Retina (tissue), 1 donor: ENCODE results near the gene DCTN2.
"Not testable (repeated sequence)": the region's sequence is repeated elsewhere in the genome, so short reads cannot be mapped to it uniquely, and the experiment has no call there.

Source experiments
- DNase-seq: peaks from one replicate; pipeline ENCODE4 v3.0.0-alpha.2; 2016

DCTN2 gene

DNA sequence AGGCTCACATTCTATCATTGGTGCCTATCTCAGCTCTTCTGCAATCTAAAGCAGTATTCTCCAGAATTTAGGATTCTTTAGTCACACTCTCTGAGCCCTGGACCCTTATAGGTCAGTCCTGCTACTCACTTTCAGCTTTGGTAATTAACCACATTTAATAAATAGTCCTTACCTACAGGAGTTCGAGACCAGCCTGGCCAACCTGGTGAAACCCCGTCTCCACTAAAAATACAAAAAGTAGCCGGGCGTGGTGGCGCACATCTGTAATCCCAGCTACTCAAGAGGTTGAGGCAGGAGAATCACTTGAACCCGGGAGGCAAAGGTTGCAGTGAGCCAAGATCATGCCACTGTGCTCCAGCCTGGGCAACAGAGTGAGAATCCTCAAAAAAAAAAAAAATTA is 33.3 kb downstream of the DCTN2 start:
- DNase-seq, result not testable (repeated sequence)

DNA sequence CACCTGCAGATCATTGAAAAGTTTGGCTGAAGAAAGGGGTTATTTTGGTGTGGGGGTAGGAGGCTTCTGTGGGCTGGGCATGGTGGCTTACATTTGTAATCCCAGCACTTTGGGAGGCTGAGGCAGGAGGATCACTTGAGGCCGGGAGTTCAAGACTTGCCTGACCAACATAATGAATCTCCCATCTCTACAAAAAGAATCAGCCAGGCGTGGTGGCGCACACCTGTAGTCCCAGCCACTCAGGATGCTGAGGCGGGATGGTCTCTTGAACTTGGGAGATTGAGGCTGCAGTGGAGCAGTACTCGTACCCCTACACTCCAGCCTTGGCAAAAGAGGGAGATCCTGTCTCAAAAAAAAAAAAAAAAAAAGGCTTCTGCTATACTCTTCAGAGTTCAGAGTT is 33.7 kb downstream of the DCTN2 start:
- DNase-seq, result no peak

DNA sequence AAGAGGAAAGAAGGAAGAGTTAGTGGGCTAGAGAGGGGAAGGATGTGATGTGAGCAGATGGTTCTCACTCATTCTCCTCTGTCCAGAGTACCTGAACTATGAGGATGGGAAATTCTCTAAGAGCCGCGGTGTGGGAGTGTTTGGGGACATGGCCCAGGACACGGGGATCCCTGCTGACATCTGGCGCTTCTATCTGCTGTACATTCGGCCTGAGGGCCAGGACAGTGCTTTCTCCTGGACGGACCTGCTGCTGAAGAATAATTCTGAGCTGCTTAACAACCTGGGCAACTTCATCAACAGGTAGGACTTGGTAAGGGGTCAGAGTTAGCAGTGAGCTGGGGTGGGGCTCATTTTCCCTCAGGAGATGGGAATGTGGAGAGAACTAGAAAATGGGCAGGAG is 34.3 kb downstream of the DCTN2 start:
- no peak for DNase-seq

DNA sequence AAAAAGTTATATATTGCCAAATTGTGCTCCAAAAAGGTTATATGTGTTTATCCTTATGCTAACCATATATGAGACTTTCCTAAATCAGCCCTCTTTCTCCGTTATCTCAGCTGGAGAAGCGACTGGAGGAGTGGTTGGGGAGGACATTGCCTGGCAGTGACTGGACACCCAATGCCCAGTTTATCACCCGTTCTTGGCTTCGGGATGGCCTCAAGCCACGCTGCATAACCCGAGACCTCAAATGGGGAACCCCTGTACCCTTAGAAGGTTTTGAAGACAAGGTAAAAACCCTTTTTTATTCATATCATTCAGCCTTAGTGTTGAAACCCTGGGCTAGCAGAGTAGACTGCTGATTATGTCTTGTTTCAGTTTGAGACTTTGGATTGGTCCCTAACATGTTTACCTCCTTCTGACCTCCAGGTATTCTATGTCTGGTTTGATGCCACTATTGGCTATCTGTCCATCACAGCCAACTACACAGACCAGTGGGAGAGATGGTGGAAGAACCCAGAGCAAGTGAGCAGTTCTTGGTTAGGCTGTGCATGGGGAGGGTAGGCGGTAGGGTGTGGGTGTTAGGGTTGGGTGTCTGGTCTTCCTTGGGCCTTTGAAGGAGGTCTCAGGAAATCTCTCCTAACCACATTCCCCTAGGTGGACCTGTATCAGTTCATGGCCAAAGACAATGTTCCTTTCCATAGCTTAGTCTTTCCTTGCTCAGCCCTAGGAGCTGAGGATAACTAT is 35.2 kb downstream of the DCTN2 start:
- no peak for DNase-seq

DNA sequence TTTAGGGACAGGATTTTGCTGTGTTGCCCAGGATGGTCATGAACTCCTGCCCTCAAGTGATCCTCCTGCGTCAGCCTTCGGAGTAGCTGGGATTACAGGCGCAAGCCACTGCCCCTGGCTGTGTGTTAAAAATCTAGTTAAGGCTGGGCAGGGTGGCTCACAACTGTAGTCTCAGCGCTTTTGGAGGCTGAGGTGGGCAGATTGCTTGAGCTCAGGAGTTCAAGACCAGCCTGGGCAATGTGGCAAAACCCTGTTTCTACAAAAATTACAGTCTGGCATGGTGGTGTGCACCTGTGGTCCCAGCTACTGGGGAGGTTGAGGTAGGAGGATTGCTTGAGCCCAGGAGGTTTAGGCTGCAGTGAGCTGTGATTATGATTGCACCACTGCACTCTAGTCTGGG is 35.8 kb downstream of the DCTN2 start:
- no peak for DNase-seq

DNA sequence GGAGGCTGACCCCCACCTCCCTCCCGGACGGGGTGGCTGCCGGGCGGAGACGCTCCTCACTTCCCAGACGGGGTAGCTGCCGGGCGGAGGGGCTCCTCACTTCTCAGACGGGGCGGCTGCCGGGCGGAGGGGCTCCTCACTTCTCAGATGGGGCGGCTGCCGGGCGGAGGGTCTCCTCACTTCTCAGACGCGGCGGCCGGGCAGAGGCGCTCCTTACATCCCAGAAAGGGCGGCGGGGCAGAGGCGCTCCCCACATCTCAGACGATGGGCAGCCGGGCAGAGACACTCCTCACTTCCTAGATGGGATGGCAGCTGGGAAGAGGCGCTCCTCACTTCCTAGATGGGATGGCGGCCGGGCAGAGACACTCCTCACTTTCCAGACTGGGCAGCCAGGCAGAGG is 39.2 kb downstream of the DCTN2 start:
- not testable (repeated sequence) for DNase-seq

DNA sequence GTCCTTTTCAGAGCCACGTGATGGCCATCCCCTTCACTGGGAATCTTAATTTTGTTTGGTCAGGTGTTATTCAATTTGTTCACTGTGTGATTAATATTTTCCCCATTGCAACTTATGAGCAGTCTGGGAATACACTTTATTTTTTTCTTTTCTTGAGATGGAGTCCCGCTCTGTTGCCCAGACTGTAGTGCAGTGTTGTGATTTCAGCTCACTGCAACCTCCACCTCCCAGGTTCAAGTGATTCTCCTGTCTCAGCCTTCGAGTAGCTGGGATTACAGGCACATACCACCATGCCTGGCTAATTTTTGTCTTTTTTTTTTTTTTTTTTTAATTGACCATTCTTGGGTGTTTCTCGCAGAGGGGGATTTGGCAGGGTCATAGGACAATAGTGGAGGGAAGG is 40.5 kb downstream of the DCTN2 start:
- not testable (repeated sequence) for DNase-seq

DNA sequence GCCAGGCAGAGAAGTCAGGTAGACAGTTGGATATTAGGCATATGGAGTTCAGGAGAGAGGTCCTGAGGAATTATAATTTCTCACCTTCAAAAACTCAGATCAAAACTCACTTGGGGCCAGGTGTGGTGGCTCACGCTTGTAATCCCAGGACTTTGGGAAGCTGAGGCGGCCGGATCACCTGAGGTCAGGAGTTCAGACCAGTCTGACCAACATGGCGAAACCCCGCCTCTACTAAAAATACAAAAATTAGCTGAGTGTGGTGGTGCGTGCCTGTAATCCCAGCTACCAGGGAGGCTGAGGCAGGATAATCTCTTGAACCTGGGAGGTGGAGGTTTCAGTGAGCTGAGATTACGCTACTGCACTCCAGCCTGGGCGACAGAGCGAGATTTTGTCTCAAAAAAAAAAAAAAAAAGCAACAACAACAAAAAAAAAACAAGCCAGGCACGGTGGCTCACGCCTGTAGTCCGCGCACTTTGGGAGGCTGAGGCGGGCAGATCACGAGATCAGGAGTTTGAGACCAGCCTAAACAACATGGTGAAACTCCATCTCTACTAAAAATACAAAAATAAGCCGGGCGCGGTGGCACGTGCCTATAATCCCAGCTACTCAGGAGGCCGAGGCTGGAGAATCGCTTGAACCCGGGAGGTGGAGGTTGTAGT is 44.6 kb downstream of the DCTN2 start:
- not testable (repeated sequence) for DNase-seq

DNA sequence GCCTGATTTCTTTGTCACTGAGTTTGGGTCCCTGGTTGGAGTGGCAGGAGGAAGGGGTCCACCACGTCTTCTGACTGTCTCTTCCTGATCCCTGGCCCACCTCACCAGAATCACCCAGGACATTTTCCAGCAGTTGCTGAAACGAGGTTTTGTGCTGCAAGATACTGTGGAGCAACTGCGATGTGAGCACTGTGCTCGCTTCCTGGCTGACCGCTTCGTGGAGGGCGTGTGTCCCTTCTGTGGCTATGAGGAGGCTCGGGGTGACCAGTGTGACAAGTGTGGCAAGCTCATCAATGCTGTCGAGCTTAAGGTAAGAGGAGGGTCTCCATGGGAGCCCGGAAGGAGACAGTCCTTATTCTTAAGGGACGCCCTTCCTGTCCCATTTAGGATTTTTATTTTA is 46.8 kb downstream of the DCTN2 start:
- no peak for DNase-seq

DNA sequence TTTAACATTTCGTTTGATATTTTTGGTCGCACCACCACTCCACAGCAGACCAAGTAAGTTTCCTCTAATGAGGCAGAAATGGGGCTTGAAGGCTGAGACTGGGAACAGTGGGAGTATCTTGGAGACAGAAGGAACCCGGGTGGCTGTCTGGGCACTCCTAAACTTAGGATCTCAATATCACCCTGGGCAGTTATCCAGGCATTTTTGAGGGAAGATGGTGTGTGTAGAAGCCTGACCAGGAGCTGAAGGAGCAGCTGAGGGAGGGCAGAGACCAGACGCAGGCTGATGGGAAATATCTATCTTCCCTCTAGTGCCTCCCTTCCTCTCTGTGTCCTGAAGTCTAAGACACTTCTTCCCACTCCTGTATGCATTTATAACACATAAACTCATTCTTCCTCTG is 48.4 kb downstream of the DCTN2 start:
- DNase-seq, result no peak

DNA sequence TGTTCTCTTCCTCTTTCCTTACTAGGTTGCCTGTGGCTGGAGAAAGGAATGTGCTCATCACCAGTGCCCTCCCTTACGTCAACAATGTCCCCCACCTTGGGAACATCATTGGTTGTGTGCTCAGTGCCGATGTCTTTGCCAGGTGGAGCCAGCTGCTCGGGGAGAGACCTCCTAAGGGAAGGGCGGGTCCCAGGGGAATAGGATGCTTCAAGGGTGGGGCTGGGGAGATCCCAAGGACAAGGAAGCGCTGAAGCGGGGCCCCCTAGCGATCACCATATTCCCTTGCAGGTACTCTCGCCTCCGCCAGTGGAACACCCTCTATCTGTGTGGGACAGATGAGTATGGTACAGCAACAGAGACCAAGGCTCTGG is 48.9 kb downstream of the DCTN2 start:
- no peak for DNase-seq

DNA sequence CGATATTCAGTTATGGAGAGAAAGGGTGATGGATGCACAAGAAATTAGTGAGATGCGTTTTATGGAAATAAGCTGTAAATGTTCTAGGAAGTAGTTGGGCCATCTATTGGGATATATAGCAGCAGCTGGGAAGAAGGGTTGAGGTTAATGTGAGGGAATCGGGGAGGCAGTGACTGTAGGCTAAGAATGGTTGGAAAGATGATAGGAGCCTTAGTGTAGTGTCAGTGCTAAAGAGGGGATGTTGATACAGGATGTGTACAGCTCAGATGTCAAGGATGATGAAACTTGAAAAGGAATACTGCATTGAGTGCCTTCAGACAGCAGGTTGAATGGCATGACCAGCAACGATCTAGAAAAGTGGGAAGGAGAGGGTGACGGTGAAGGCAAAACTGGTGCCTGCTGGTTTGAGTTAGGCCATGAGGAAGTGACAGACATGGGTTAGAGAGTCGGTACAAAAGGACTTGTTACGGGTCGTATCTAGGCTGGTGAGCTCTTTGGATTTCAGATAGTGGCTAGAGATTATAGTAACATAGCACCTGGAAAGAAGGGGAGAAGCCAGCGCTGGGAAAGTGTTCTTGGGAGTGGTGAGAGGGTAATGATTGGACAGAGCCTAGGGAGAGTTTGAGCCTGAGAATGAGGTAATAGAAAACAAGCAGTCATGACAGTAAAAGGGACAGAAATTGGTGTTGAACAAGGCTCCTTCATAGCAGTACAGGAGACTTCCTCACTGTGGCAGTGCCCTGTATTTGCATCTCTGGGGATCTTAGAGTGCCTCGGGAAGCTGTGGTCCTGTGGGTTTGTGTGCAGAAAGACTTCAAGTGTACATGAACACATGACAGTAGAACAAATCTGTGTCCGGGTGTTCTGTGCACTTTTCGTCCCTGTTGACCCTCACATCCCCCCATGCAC is 49.5 kb downstream of the DCTN2 start:
- DNase-seq, result no peak

DNA sequence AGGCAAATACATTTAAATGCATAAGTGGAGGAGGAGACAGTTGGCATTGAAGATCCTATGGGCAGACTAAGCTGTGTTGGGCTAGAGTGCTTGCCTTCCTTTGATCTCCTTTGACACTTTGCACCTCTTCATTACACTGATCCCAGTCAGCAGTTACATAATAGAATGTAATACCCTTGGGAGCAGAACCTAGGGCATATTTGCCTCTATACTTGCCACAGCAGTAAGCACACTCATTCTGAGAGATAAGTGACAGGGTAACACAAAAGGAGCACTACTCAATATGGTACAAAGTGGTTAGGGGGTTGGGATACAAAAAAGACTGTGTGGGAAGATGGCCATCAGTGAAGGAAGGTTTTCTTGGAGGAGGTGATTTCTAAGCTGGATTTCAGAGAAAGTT is 50.2 kb downstream of the DCTN2 start:
- DNase-seq, result no peak

DNA sequence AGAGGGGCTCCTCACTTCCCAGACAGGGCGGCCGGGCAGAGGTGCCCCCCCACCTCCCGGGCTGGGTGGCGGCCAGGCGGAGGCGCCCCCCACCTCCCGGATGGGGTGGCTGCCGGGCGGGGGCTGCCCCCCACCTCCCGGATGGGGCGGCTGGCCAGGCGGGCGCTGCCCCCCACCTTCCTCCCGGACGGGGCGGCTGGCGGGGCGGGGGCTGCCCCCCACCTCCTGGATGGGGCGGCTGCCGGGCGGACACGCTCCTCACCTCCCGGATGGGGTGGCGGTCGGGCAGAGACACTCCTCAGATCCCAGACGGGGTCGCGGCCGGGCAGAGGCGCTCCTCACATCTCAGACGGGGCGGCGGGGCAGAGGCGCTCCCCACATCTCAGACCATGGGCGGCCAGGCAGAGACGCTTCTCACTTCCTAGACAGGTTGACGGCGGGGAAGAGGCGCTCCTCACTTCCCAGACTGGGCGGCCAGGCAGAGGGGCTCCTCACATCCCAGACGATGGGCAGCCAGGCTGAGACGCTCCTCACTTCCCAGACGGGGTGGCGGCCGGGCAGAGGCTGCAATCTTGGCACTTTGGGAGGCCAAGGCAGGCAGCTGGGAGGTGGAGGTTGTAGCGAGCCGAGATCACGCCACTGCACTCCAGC is 51.8 kb downstream of the DCTN2 start:
- not testable (repeated sequence) for DNase-seq

DNA sequence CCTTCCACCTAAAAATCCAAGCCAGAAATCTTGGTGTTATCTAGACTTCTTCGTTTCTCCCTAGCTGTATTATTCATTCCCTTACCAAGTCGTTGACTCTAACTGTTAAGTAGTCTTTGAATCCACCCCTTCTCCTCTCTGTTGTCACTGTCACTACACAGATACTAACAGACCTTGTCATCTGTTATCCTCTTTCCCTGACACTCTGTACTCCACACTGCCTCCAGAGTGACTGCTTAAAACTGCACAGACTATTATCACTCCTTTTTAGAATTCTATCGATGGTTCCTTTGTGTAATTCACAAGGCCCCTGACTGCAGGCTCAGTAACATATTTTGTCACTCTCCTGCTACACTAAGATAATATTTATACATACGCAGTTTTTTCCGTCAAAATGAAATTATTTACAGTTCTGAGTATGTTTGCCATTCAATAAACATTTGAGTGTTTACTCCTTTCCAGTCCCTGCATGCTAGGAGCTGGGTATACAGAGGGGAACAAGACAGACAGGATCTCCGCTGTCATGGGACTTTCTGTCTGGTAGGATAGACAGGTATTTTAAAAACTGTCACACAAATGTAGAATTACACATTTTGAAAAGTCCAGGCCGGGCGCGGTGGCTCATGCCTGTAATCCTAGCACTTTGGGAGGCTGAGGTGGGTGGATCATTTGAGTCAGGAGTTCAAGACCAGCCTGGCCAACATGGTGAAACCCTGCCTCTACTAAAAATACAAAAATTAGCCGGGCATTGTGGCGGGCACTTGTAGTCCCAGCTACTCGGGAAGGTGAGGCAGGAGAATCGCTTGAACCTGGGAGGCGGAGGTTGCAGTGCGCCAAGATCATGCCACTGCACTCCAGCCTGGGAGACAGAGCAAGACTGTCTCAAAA is 55.4 kb downstream of the DCTN2 start:
- no peak for DNase-seq

DNA sequence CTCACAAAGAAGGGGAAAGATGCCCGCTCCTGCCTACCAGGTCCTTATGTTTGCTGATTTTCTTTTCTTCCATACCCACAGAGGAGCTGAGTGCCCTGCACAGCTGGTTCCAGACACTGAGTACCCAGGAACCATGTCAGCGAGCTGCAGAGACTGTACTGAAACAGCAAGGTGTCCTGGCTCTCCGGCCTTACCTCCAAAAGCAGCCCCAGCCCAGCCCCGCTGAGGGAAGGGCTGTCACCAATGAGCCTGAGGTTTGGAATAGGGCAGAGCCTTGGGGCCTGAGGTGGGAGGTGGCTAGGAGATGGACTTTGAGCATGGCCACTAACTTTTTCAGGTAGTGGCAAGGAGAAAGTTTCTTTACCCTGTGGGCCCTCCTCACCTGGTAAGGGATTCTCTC is 56.9 kb downstream of the DCTN2 start:
- DNase-seq, result no peak

DNA sequence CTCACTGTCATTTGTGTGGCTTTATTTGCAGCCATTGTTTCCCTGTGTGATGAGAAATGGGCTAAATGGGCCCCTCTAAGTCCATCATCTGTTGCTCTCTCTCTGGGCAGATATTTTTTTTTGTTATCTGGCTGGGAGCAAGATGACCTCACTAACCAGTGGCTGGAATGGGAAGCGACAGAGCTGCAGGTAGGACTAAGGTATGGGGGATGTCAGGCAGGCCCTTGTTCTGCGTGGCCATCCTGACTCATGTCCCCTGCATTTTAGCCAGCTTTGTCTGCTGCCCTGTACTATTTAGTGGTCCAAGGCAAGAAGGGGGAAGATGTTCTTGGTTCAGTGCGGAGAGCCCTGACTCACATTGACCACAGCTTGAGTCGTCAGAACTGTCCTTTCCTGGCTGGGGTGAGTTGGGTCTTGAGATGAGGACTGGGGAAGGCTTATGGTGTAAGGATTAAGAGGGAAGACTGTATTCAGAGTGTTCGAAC is 57.8 kb downstream of the DCTN2 start:
- DNase-seq, result no peak

DNA sequence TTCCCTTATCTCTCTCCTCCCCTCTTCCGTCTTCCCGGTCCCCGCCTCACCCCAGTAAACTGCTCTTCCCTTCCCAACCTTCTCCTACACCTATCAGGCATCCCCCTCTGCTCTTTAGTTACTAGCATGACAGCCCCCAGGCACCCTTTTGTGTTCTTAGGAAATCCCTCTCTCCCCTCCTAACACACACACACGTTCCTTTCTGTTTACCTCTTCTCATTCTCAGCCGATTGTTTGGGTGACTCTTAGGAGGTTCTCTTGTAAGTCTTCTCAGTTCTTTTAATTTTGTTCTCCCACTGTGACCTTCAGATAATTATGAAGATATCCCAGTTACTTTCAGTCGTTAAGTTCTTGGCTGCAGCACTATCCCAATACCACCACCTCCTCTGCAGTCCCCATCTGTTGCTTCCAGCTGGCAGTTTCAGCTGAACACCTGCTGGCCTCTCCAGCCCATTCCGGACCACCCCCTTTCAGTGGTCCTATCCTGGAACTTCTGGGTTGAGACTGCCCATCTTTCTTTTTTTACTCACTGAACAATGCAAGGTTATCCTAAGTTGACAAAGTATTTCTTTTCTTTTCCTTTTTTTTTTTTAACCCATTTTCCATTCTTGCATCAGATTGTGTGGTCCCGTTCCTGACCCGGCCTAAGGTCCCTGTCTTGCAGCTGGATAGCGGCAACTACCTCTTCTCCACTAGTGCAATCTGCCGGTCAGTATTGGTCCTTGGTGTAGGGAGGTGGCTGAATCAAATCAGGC is 58.4 kb downstream of the DCTN2 start:
- no peak for DNase-seq

DNA sequence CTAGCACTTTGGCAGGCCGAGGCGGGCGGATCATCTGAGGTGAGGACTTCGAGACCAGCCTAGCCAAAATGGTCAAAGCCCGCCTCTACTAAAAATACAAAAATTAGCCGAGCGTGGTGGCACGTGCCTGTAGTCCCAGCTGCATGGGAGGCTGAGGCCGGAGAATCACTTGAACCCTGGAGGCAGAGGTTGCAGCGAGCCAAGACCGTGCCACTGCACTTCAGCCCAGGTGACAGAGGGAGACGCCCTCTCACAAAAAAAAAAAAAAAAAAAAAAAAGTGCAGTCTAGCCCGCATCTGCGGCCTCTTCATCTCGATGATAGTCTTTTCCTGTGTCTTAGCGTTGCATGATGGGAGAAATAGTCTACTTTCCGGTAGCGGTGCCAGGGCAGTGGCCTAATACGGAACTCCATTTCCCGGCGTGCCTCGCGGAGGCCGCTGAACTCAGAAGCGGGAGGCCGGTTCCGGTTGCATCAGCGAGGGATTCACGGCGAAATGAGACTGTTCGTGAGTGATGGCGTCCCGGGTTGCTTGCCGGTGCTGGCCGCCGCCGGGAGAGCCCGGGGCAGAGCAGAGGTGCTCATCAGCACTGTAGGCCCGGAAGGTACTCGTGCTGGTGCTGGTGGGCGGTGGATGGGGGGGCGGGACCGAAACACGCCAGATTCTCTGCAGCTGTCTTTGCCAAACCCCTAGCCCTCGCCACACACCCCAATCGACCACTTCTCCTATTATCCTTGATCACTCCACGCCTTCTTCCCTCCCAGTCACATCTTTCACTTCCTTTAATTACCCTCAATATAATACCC is 59.2 kb downstream of the DCTN2 start, which contains the start of gene MARS1:
Gene MARS1 (plus strand): TSS at position 472 of the 805 bp plus-strand sequence. CDS start 23 bp downstream, at position 495.
- peak; percentile 92 for DNase-seq

DNA sequence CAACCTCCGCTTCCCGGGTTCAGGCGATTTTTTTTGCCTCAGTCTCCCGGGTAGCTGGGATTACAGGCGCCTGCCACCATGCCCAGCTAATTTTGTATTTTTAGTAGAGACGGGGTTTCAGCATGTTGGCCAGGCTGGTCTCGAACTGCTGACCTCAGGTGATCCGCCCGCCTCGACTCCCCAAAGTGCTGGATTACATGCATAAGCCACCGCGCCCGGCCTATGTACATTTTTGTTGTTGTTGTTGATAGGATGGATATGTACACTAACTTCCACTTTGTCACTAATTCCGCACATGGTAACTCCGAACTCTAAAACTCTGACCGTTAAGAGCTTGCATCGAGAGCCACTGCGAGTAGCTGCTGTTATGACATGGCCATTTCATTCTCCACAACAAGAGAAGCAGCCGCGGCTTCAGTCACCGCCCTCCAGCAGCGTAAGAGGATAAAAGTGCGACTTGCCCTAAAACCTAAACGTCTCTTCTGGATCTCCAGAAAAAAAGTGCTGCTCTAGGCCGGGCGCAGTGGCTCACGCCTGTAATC is 59.9 kb downstream of the DCTN2 start:
- no peak for DNase-seq
